ENCODE measurements around the gene EIF4G2. TPM values are rescaled to one million over a fixed set of nuclear protein-coding genes. Genes with fewer than 3 reads are reported as not detected.

The EIF4G2 gene
- total and polyA plus RNA-seq, 2 of the 8 experiments (the other 6 are each of a cell fraction or from before 2014, with no cell fraction given) = 438 to 964 TPM

- TF ChIP-seq CHD7 (IDR thresholded peaks at IDR 0.05; ENCODE audit: insufficient replicate concordance, low read length) = no peak
Observed at GRCh38 chr11:10778217-10778970, 30.3 kb downstream of the EIF4G2 start (continued).

All from H1 (cell line).